ENCODE measurements around the gene CIAO1. TPM values are rescaled to one million over a fixed set of nuclear protein-coding genes. Genes with fewer than 3 reads are reported as not detected.

CIAO1 gene
- total and polyA plus RNA-seq, 2 of the 13 experiments (the other 11 are each of a cell fraction or from before 2014, with no cell fraction given), result 99.3 to 120 TPM

- peak; percentile 91 for TF ChIP-seq TBX2 (CRISPR knock-in tag; IDR thresholded peaks at IDR 0.05; ENCODE audit: borderline replicate concordance)
- TF ChIP-seq ARID5B (CRISPR knock-in tag; IDR thresholded peaks at IDR 0.05), result peak; percentile 69
- TF ChIP-seq ZNF83 (CRISPR knock-in tag; IDR thresholded peaks at IDR 0.05; ENCODE audit: borderline replicate concordance), result peak; percentile 88; the same call in 1 of the 2 replicates
- TF ChIP-seq FUBP1 (CRISPR knock-in tag; IDR thresholded peaks at IDR 0.05; ENCODE audit: borderline replicate concordance), result peak; percentile 90; the same call in 1 of the 2 replicates
- TF ChIP-seq NCOA1 (CRISPR knock-in tag; IDR thresholded peaks at IDR 0.05), result peak; percentile 95; the same call in 1 of the 2 replicates
- peak; percentile 66 for TF ChIP-seq SP5 (CRISPR knock-in tag; IDR thresholded peaks at IDR 0.05; ENCODE audit: borderline replicate concordance, low read depth)
- TF ChIP-seq ZNF367 (CRISPR knock-in tag; IDR thresholded peaks at IDR 0.05; ENCODE audit: borderline replicate concordance), result peak; percentile 90; the same call in 1 of the 2 replicates
- peak; percentile 96 for TF ChIP-seq EEA1 (CRISPR knock-in tag; IDR thresholded peaks at IDR 0.05; ENCODE audit: borderline replicate concordance)
- peak; percentile 78; the same call in 1 of the 2 replicates for TF ChIP-seq SIN3B (IDR thresholded peaks at IDR 0.05; ENCODE audit: low read length)
- TF ChIP-seq ZNF138 (CRISPR knock-in tag; IDR thresholded peaks at IDR 0.05; ENCODE audit: low read depth), result peak; percentile 21; the same call in 1 of the 2 replicates
- TF ChIP-seq U2AF1 (optimal IDR thresholded peaks at IDR 0.05; ENCODE audit: low read depth, low read length), result no peak
- TF ChIP-seq FOXK2 (IDR thresholded peaks at IDR 0.05), result peak; percentile 42; the same call in 1 of the 2 replicates
- no peak for TF ChIP-seq ZNF207 (IDR thresholded peaks at IDR 0.05; ENCODE audit: borderline replicate concordance)
- TF ChIP-seq ZNF253 (CRISPR knock-in tag; IDR thresholded peaks at IDR 0.05; ENCODE audit: borderline replicate concordance), result 0 out of 2 replicates have a peak, but pooled peaks have one; percentile 66
- TF ChIP-seq E2F1 (CRISPR knock-in tag; IDR thresholded peaks at IDR 0.05), result peak; percentile 97
- TF ChIP-seq ZBTB38 (CRISPR knock-in tag; IDR thresholded peaks at IDR 0.05), result peak; percentile 94
- no peak for TF ChIP-seq RFX3 (CRISPR knock-in tag; IDR thresholded peaks at IDR 0.05)
- TF ChIP-seq ZNF18 (CRISPR knock-in tag; IDR thresholded peaks at IDR 0.05; ENCODE audit: insufficient replicate concordance), result peak; percentile 95
- peak; percentile 99 for TF ChIP-seq ZNF598 (CRISPR knock-in tag; IDR thresholded peaks at IDR 0.05; ENCODE audit: borderline replicate concordance)
- no peak for TF ChIP-seq CBX2 (IDR thresholded peaks at IDR 0.05; ENCODE audit: low read depth, low read length)
- TF ChIP-seq CBX2 (CRISPR knock-in tag; IDR thresholded peaks at IDR 0.05; ENCODE audit: low read depth), result no peak; the same call in 1 of the 2 replicates
Observed at GRCh38 chr2:96305091-96305978, 39.3 kb downstream of the CIAO1 start, which contains the start of gene SNRNP200 (continued).

Data from HepG2 (cell line).